NCI-H2171 treated with DMSO at 0.1 percent for 48 hours (cell line): ENCODE data around the gene CD151.

Source experiments
- DNase-seq: peaks from one replicate; lab custom pipeline; 2025; lab: John Stamatoyannopoulos, UW

The CD151 gene

GRCh38 chr11:829176-829846, 3.4 kb upstream of the CD151 start:
- DNase-seq: no peak

- no peak for DNase-seq
Measured at GRCh38 chr11:829847-830294, 2.9 kb upstream of the CD151 start.

- peak; percentile 66 for DNase-seq
Measured at GRCh38 chr11:830295-831117, 2.2 kb upstream of the CD151 start.

DNA sequence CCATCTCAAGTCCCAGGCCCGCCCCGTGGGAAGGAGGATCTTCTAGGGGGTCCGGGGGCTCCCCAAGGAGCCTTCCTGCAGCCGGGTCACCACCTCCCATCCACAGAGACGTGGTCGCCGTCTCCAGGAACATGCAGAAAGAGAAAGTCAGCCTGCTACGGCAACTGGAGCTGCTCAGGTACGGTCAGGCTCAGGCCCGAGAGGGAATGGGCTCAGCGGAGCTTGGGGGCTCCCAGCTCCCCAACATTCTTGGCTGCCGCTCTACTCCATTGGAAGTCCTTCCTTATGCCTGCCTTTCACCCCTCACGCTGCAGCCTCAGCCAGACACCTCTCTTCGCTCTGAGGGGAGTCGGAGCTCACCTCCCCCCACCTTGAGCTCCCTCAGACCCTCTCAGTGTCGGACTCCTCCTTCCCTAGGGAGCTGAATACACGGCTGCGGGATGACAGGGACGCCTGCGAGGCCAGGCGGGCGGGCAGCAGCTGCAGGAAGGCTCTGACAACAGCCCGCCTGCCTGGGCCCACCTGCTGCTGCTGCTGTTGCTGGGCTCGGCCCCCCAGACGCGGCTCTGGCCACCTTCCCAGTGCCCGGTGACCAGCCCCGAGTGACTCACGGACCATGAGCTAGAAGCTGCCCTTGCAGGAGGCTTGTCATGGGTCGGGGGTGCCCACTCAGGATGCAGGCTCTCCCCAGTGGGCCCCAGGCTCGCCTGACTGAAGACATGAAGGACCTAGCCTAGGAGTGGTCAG, 1.5 kb upstream of the CD151 start:
- no peak for DNase-seq

DNA sequence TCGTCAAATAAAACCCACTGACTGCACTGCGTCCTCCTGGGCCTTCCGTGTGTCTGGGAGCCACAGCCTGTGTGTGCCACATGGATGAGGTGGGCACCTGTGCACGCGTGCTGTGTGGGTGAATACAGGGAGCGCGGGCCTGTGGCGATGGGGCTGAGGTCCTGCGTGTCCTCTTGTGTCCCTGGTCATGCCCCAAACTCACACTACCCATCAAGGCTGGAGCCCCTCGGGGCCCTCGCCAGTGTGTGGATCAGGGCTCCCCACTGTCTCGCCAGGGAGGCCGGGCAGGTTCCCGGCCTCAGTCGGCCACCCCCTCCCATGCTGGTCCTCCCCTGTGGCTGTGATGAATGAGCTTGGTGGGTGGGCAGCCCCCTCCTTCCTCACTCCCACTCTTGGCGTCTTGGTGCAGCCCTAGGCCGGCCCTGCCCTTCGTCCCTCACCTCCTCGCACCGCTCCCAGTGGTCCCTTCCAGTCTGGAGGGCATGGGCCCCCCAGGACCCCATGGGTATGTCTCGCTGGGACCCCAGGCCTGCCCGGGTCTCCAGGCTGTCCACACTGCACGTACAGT, 707 bp upstream of the CD151 start:
- no peak for DNase-seq

DNA sequence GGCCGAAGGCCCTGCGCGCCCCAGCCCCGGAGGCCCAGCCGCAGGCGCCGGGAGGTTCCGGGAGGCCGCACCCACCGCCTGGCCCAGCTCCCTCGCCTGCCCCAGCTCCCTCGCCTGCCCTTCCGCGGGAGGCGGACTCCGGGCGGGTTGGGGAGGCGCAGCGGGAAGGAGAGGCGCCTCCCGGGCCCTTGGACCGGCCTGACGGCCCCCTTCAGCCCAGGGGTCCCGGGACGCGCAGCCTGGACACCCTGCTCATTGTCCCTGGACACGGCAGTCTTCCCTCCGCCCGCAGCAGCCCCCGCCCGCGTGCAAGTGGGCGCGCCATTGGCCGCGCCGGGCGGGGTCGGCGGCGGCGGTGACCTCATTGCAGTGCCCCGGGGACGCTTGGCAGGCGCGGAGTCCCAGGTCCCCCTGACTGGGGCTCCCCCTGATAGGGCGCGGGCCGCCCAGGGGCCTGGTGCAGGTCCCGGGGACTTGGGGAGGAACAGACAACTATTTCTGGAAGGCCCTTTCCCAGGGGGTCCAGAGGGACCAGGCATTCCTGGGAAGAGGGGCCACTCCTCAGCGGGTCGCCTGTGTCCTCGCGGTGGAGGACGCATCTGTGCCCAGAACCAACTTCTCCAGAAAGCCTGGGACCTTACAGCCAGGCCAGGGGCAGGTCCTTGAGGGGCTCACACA, 501 bp downstream of the CD151 start:
- DNase-seq: no peak

GRCh38 chr11:833849-834311, 1.1 kb downstream of the CD151 start:
- DNase-seq: peak; percentile 3

GRCh38 chr11:834371-835316, 1.9 kb downstream of the CD151 start:
- no peak for DNase-seq

- no peak for DNase-seq
Measured at GRCh38 chr11:836274-836673, 3.5 kb downstream of the CD151 start.

- no peak for DNase-seq
Measured at GRCh38 chr11:836700-837099, 3.9 kb downstream of the CD151 start.

- DNase-seq: no peak
Measured at GRCh38 chr11:837189-837989, 4.6 kb downstream of the CD151 start.

GRCh38 chr11:837990-838307, 5.2 kb downstream of the CD151 start:
- DNase-seq: no peak

DNA sequence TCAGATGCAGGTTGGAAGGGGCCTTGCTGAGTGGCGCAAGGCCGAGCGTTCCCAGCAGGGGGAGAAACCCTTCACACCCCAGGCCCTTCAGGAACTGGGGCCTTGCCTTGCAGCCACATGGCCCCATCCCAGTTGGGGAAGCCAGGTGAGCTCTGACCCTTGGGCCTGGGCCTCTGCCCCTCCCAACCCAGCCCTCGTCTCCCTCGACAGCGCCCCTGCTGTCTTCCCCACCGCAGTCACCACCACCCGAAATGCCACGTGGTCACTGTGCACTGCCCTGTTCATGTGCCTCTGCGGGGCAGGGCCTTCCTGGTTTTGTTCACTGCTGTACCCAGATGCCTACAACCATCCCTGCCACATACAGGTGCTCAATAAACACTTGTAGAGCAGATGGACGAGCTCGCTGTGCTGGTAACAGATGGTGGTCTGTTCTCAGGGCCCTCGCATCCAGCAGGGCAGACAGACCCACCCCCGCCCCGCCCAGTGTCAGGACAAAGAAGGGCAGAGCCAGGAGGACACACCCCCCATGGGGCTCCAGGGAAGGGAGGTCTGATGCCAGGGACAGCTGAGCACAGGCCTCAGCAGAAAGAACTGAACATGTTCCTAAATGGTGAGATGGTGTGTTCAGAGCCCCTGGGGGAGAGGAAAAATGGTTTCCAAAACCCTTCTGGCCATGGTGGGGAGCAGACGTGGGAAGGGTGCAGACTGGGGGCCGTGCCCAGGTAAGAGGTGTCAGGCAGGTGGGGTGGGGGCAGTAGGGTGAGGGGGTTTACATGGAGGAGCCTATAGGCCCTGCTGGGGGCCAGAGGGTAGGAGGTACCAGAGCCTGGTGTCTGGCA, 5.9 kb downstream of the CD151 start:
- DNase-seq: peak; percentile 36

- no peak for DNase-seq
Measured at GRCh38 chr11:839280-839623, 6.5 kb downstream of the CD151 start.

DNA sequence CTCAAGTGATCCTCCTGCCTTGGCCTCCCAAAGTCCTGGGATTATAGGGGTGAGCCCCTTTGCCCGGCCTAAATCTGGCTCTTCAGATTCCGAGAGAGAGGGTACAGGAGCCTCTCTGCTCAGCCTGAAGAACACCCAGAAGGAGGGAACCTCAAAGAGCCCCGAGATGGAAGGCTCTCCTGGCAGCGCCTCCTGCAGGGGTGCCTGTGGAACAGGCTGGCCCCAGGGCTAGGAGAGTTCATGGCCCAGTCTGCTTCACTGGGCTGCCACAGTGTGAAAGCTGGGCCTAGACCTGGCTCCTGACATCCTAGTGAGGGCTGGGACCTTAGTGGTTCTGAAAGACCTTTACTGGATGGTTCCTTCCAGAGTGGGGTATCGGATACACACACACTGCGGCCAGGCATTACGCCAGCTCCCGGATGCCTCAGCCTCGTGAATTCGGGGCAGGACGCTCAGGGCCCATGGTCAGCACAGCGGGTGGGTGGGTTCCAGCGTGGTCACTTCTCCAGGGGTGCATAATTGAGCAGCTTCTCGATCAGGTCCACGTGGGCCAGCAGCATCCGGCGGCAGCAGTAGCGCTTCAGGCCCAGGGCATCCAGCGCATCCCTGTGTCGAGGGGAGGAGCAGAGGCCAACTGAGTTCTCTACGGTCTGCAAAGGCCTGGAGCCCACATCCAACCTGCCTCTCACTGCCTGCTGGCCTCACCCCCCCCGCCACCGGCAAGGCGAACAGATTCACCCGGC, 7.3 kb downstream of the CD151 start:
- DNase-seq: no peak

DNA sequence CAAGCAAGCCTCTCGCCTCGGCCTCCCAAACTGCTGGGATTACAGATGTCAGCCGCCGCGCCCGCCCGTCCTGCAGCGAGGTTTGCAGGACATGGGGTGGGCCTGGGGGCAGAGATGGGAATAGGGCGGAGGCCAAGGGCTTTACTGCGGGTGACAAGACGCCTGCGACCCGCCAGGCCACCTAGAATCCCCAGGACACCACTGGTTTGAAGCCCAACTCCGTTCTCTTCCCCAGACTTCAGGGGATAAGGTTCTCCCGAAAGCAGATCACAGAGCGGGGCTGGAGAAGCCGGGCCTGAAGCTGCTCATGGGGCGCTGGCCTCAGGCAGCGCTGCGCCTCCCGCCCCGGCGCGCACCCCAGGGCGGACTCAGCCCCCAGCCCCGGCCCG, 9.2 kb downstream of the CD151 start:
- DNase-seq: no peak

- peak; percentile 47 for DNase-seq
Measured at GRCh38 chr11:842370-843002, 9.7 kb downstream of the CD151 start, which contains the start of the genes POLR2L and TSPAN4. Gene POLR2L, minus strand, starts transcription at chr11:842529. Its CDS starts 21 bp downstream, at chr11:842508. Gene TSPAN4, plus strand, starts transcription at chr11:842852. Its CDS starts 7,453 bp downstream, at chr11:850305.
